Smooth muscle cell (in vitro differentiated cells): Measurements from ENCODE around the gene S100A2. TPM values are rescaled to one million over a fixed set of nuclear protein-coding genes. Genes with fewer than 3 reads are reported as not detected.
"Not testable (repeated sequence)": the region's sequence is repeated elsewhere in the genome, so short reads cannot be mapped to it uniquely, and the experiment has no call there.

Experiments used
- DNase-seq: peaks from one replicate; lab custom pipeline; 2025; ENCODE audit not compliant: unreplicated experiment; lab: John Stamatoyannopoulos, UW
- H2AFZ ChIP-seq: fragments of 200-600 bp; sonication (generic); 2 replicates; pipeline ENCODE4 v1.6.0; 2016; ENCODE audit warnings: antibody characterized with exemption, low read depth, mild to moderate bottlenecking
- H3F3A ChIP-seq: fragments of 200-600 bp; sonication (generic); 2 replicates; pipeline ENCODE4 v1.6.0; 2017; ENCODE audit warnings: antibody characterized with exemption, low read depth
- H3K27ac ChIP-seq: fragments of 200-600 bp; sonication (generic); 2 replicates; pipeline ENCODE4 v1.5.1; 2016; ENCODE audit warnings: low read depth, mild to moderate bottlenecking
- H3K27me3 ChIP-seq: fragments of 200-600 bp; sonication (generic); 2 replicates; pipeline ENCODE4 v1.6.1; 2016; ENCODE audit warnings: low read depth, mild to moderate bottlenecking
- H3K36me3 ChIP-seq: fragments of 200-600 bp; sonication (generic); 2 replicates; pipeline ENCODE4 v1.5.1; 2016; ENCODE audit warnings: low read depth
- H3K4me1 ChIP-seq: fragments of 200-600 bp; sonication (generic); 2 replicates; pipeline ENCODE4 v1.5.1; 2016; ENCODE audit warnings: low read depth
- H3K4me2 ChIP-seq: fragments of 200-600 bp; sonication (generic); 2 replicates; pipeline ENCODE4 v1.6.0; 2016; ENCODE audit warnings: mild to moderate bottlenecking
- H3K4me3 ChIP-seq: fragments of 200-600 bp; sonication (generic); 2 replicates; pipeline ENCODE4 v1.5.1; 2016; ENCODE audit warnings: mild to moderate bottlenecking
- H3K79me2 ChIP-seq: fragments of 200-600 bp; sonication (generic); 2 replicates; pipeline ENCODE4 v1.6.0; 2016; ENCODE audit warnings: low read depth, mild to moderate bottlenecking
- H3K9ac ChIP-seq: fragments of 200-600 bp; sonication (generic); 2 replicates; pipeline ENCODE4 v1.6.0; 2016; ENCODE audit warnings: low read depth
- H3K9me3 ChIP-seq: fragments of 200-600 bp; sonication (generic); replicated peaks from 2 replicates; pipeline ENCODE4 v1.5.1; 2016; ENCODE audit warnings: low read depth
- H4K20me1 ChIP-seq: fragments of 200-600 bp; sonication (generic); 2 replicates; pipeline ENCODE4 v1.6.0; 2016; ENCODE audit warnings: low read depth
- CTCF ChIP-seq: fragments of 200-600 bp; sonication (generic); IDR thresholded peaks from 2 replicates; pipeline ENCODE4 v1.5.1; 2017; ENCODE audit warnings: borderline replicate concordance, mild to moderate bottlenecking, antibody characterized with exemption; ENCODE audit not compliant: insufficient read depth, poor library complexity, severe bottlenecking
- WGBS: methylation state at CpG from one replicate; pipeline ENCODE4 v1.1.7; 2016; ENCODE audit warnings: low lambda C conversion rate; 5-methylcytosine and 5-hydroxymethylcytosine counted together
- polyA plus RNA-seq: library from polyadenylated mRNA; unstranded; fragments of >200 nt; fragmentation: Nextera tagmentation; extraction: Ambion mirVana; gene quantifications from 2 replicates; pipeline ENCODE4 v1.2.1, GENCODE V29; 2016
- total RNA-seq: library from RNA; depleted of rRNA; stranded (reverse); fragments of >200 nt; gene quantifications from 2 replicates; pipeline ENCODE4 v1.2.3, GENCODE V29; 2014

The S100A2 gene
- total and polyA plus RNA-seq, 2 experiments from 2014 or later: 7.3 to 16.6 TPM

GRCh38 chr1:153587314-153587713 lies 21.7 kb upstream of the S100A2 start:
- Histone ChIP-seq H3K27me3 (no peaks in the 10 kb centered on the region), H4K20me1 (no peaks in the 10 kb centered on the region), H3K27ac (no peak overlapping the region), H2AFZ (no peak overlapping the region), H3K9ac (no peak overlapping the region), H3K4me1 (peaks cover 19% of the 10 kb centered on the region), H3K4me2 (no peak overlapping the region), H3K79me2 (no peaks in the 10 kb centered on the region), H3F3A (no peaks in the 10 kb centered on the region), H3K4me3 (no peak overlapping the region), H3K36me3 (no peaks in the 10 kb centered on the region), H3K9me3 (no peaks in the 10 kb centered on the region)
- no peak for TF ChIP-seq CTCF
- DNase-seq: no peak
- WGBS: 53% methylated on average over 5 of the region's 5 CpGs

GRCh38 chr1:153586347-153586746 lies 20.7 kb upstream of the S100A2 start:
- peaks cover 19% of the 10 kb centered on the region for H3K4me1 ChIP-seq
- H3K27ac ChIP-seq: no peak overlapping the region
- H3K27me3 ChIP-seq: no peaks in the 10 kb centered on the region
- H3K4me3 ChIP-seq: no peak overlapping the region
- H3K79me2 ChIP-seq: no peaks in the 10 kb centered on the region
- TF ChIP-seq CTCF: no peak
- H2AFZ ChIP-seq: no peak overlapping the region
- DNase-seq: no peak
- 76% methylated on average over 1 of the region's 1 CpG for WGBS
- no peaks in the 10 kb centered on the region for H3F3A ChIP-seq
- no peaks in the 10 kb centered on the region for H4K20me1 ChIP-seq
- no peaks in the 10 kb centered on the region for H3K9me3 ChIP-seq
- H3K36me3 ChIP-seq: no peaks in the 10 kb centered on the region
- no peak overlapping the region for H3K9ac ChIP-seq
- no peak overlapping the region for H3K4me2 ChIP-seq

- peaks cover 19% of the 10 kb centered on the region for H3K4me1 ChIP-seq
- H3K9me3 ChIP-seq: no peaks in the 10 kb centered on the region
- H3K27me3 ChIP-seq: no peaks in the 10 kb centered on the region
- no peaks in the 10 kb centered on the region for H3K36me3 ChIP-seq
- TF ChIP-seq CTCF: no peak
- H3F3A ChIP-seq: no peaks in the 10 kb centered on the region
- H2AFZ ChIP-seq: no peak overlapping the region
- no peak for DNase-seq
- H3K4me3 ChIP-seq: no peak overlapping the region
- no peak overlapping the region for H3K9ac ChIP-seq
- H3K79me2 ChIP-seq: no peaks in the 10 kb centered on the region
- 13% methylated on average over 1 of the region's 1 CpG for WGBS
- no peak overlapping the region for H3K4me2 ChIP-seq
- H4K20me1 ChIP-seq: no peaks in the 10 kb centered on the region
- H3K27ac ChIP-seq: peak overlapping the region; percentile 25
Observed at GRCh38 chr1:153585006-153585405, 19.4 kb upstream of the S100A2 start.

- no peak overlapping the region for H3K4me2 ChIP-seq
- H3K4me1 ChIP-seq: peaks cover 22% of the 10 kb centered on the region
- no peak for DNase-seq
- H3K27ac ChIP-seq: no peak overlapping the region
- no peaks in the 10 kb centered on the region for H3F3A ChIP-seq
- no peak overlapping the region for H3K9ac ChIP-seq
- no peak overlapping the region for H2AFZ ChIP-seq
- 94% methylated on average over 2 of the region's 2 CpGs for WGBS
- no peaks in the 10 kb centered on the region for H3K9me3 ChIP-seq
- no peak for TF ChIP-seq CTCF
- H4K20me1 ChIP-seq: no peaks in the 10 kb centered on the region
- H3K79me2 ChIP-seq: no peaks in the 10 kb centered on the region
- no peak overlapping the region for H3K4me3 ChIP-seq
- H3K36me3 ChIP-seq: no peaks in the 10 kb centered on the region
- H3K27me3 ChIP-seq: no peaks in the 10 kb centered on the region
Observed at GRCh38 chr1:153583976-153584375, 18.3 kb upstream of the S100A2 start.

GRCh38 chr1:153583514-153583913 lies 17.9 kb upstream of the S100A2 start:
- H3K4me1 ChIP-seq: peaks cover 26% of the 10 kb centered on the region
- H3F3A ChIP-seq, H4K20me1 ChIP-seq, DNase-seq, H3K79me2 ChIP-seq, H2AFZ ChIP-seq, H3K4me3 ChIP-seq, H3K27ac ChIP-seq, H3K9ac ChIP-seq, H3K4me2 ChIP-seq, H3K27me3 ChIP-seq, H3K9me3 ChIP-seq, H3K36me3 ChIP-seq: not testable (repeated sequence)
- WGBS: 80% methylated on average over 3 of the region's 3 CpGs

GRCh38 chr1:153582836-153583235 lies 17.2 kb upstream of the S100A2 start:
- H3K4me3 ChIP-seq, H3K27ac ChIP-seq, H3K79me2 ChIP-seq, H3K9me3 ChIP-seq, H3K4me2 ChIP-seq, H3K36me3 ChIP-seq, H4K20me1 ChIP-seq, DNase-seq, H3K9ac ChIP-seq, H3K27me3 ChIP-seq, H2AFZ ChIP-seq, H3F3A ChIP-seq: not testable (repeated sequence)
- 97% methylated on average over 15 of the region's 34 CpGs for WGBS
- peaks cover 31% of the 10 kb centered on the region for H3K4me1 ChIP-seq
